ENCODE measurements around the gene SMC1B.
"Not testable (repeated sequence)": the region's sequence is repeated elsewhere in the genome, so short reads cannot be mapped to it uniquely, and the experiment has no call there.

The SMC1B gene

GRCh38 chr22:45450921-45451651, 37.7 kb upstream of the SMC1B start:
- TF ChIP-seq CTCF (IDR thresholded peaks at IDR 0.05; ENCODE audit: insufficient read depth, low read depth, low read length, missing control alignments): no peak
- no peak for DNase-seq (ENCODE audit: low read depth)
- H3K4me3 ChIP-seq (ENCODE audit: low read length): no peak overlapping the region

- TF ChIP-seq CTCF (IDR thresholded peaks at IDR 0.05; ENCODE audit: insufficient read depth, low read depth, low read length, missing control alignments): no peak
- H3K4me3 ChIP-seq (ENCODE audit: low read length): no peak overlapping the region
- DNase-seq (ENCODE audit: low read depth): no peak
These were observed 36.8 kb upstream of the SMC1B start for GRCh38 chr22:45450101-45450785.

GRCh38 chr22:45449442-45449841, 36.0 kb upstream of the SMC1B start:
- not testable (repeated sequence) for H3K4me3 ChIP-seq (ENCODE audit: low read length)
- peak; percentile 41 for DNase-seq (ENCODE audit: low read depth)

GRCh38 chr22:45448431-45448830, 35.0 kb upstream of the SMC1B start:
- no peak overlapping the region for H3K4me3 ChIP-seq (ENCODE audit: low read length)
- no peak for TF ChIP-seq CTCF (IDR thresholded peaks at IDR 0.05; ENCODE audit: insufficient read depth, low read depth, low read length, missing control alignments)
- DNase-seq (ENCODE audit: low read depth): no peak

GRCh38 chr22:45447596-45447995, 34.2 kb upstream of the SMC1B start:
- not testable (repeated sequence) for H3K4me3 ChIP-seq (ENCODE audit: low read length); DNase-seq (ENCODE audit: low read depth)

- TF ChIP-seq CTCF (IDR thresholded peaks at IDR 0.05; ENCODE audit: insufficient read depth, low read depth, low read length, missing control alignments): no peak
- DNase-seq (ENCODE audit: low read depth): no peak
- no peak overlapping the region for H3K4me3 ChIP-seq (ENCODE audit: low read length)
These were observed 32.8 kb upstream of the SMC1B start for GRCh38 chr22:45446216-45446615.

- H3K4me3 ChIP-seq (ENCODE audit: low read length): no peak overlapping the region
- peak; percentile 7 for DNase-seq (ENCODE audit: low read depth)
- no peak for TF ChIP-seq CTCF (IDR thresholded peaks at IDR 0.05; ENCODE audit: insufficient read depth, low read depth, low read length, missing control alignments)
These were observed 31.8 kb upstream of the SMC1B start for GRCh38 chr22:45445031-45445710.

All from epithelial cell of esophagus (primary cell).